ENCODE results near the gene EZR. TPM values are rescaled to one million over a fixed set of nuclear protein-coding genes. Genes with fewer than 3 reads are reported as not detected.
A peak's percentile ranks its signal among the peaks of the same experiment; 100 is the strongest.

EZR gene
- total RNA-seq, 2 experiments from 2014 or later: 268 to 415 TPM

DNA sequence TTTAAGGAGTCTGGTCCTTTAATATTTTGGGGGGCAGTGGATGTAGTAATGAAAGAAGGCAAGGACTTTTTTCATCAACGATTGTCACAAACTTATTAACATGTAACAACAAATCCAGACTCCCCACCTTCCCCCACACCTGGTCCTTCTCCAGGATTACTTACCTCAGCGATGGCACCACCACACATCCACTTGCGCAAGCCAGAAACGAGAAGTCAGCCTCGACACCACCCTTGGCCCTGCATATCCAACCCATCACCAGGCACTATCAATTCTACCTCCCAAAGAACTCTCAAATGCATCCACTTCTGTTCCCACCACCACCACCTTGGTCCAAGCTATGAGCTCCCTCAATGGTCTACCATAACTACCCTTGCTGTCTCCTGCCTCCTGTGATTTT, 6.6 kb downstream of the EZR start:
- Histone ChIP-seq H3K79me2 (ENCODE audit: insufficient read depth, low read depth, low read length) (peaks cover 95% of the 10 kb centered on the region), H3K9me2 (ENCODE audit: insufficient read depth, low read length) (no peaks in the 10 kb centered on the region), H2AFZ (ENCODE audit: low read length) (no peak overlapping the region), H3K9me3 (ENCODE audit: low read length) (no peaks in the 10 kb centered on the region), H3K27ac (ENCODE audit: low read depth, low read length, poor library complexity, severe bottlenecking) (peak overlapping the region; percentile 100), H3K4me3 (ENCODE audit: low read depth, low read length, poor library complexity, severe bottlenecking) (peak overlapping the region; percentile 87), H3K4me2 (ENCODE audit: low read length) (peak overlapping the region; percentile 98), H3K36me3 (ENCODE audit: insufficient read depth, low read length) (peaks cover 92% of the 10 kb centered on the region), H3K4me1 (ENCODE audit: insufficient read depth, low read length, poor library complexity, severe bottlenecking) (peaks cover 79% of the 10 kb centered on the region), H4K20me1 (ENCODE audit: insufficient read depth, low read length) (peaks cover 44% of the 10 kb centered on the region)
- POLR2A ChIA-PET: interaction anchor here (1.3 to 10.6 kb wide), 7 partner anchors 16 to 206 kb away, joined by 3 to 155 read pairs (median 6); no protein-coding TSS in a partner anchor
- no TSS peak for BruUV-seq (replicated peaks)
- intact Hi-C loops (cut with micrococcal nuclease; ENCODE audit: unreplicated experiment): loop anchor here (5.0 kb wide), 1 partner anchor 160 kb away; no protein-coding TSS in a partner anchor
- TF ChIP-seq CTCF (conservative IDR thresholded peaks at IDR 0.05; ENCODE audit: low read length) (no peak), EZH2phosphoT487 (IDR thresholded peaks at IDR 0.05; ENCODE audit: borderline replicate concordance, low read depth, low read length) (no peak)
- CTCF ChIA-PET (ENCODE audit: unreplicated experiment): interaction anchor here (1.6 kb wide), 1 partner anchor 28 kb away, joined by 4 read pairs; no protein-coding TSS in a partner anchor
- no peak for DNase-seq (ENCODE audit: low spot score)

GRCh38 chr6:158810155-158811095, 8.7 kb downstream of the EZR start:
- H3K4me3 ChIP-seq (ENCODE audit: low read depth, low read length, poor library complexity, severe bottlenecking): peak overlapping the region; percentile 87
- no peak for TF ChIP-seq CTCF (conservative IDR thresholded peaks at IDR 0.05; ENCODE audit: low read length)
- TF ChIP-seq EZH2phosphoT487 (IDR thresholded peaks at IDR 0.05; ENCODE audit: borderline replicate concordance, low read depth, low read length): no peak
- H3K36me3 ChIP-seq (ENCODE audit: insufficient read depth, low read length): peaks cover 92% of the 10 kb centered on the region
- DNase-seq (ENCODE audit: low spot score): no peak
- peaks cover 36% of the 10 kb centered on the region for H4K20me1 ChIP-seq (ENCODE audit: insufficient read depth, low read length)
- no peak overlapping the region for H2AFZ ChIP-seq (ENCODE audit: low read length)
- no TSS peak for BruUV-seq (replicated peaks)
- H3K9me2 ChIP-seq (ENCODE audit: insufficient read depth, low read length): no peaks in the 10 kb centered on the region
- no peaks in the 10 kb centered on the region for H3K9me3 ChIP-seq (ENCODE audit: low read length)
- peak overlapping the region; percentile 98 for H3K4me2 ChIP-seq (ENCODE audit: low read length)
- H3K79me2 ChIP-seq (ENCODE audit: insufficient read depth, low read depth, low read length): peaks cover 95% of the 10 kb centered on the region
- intact Hi-C loops (cut with micrococcal nuclease; ENCODE audit: unreplicated experiment): loop anchor here (2.0 to 5.0 kb wide), 2 partner anchors 18 to 162 kb away; no protein-coding TSS in a partner anchor
- peaks cover 97% of the 10 kb centered on the region for H3K4me1 ChIP-seq (ENCODE audit: insufficient read depth, low read length, poor library complexity, severe bottlenecking)
- ChIA-PET CTCF (ENCODE audit: unreplicated experiment) (interaction anchor here (0.9 kb wide), 1 partner anchor 95 kb away, joined by 3 read pairs; no protein-coding TSS in a partner anchor), POLR2A (interaction anchor here (0.7 to 10.6 kb wide), 6 partner anchors 14 to 306 kb away, joined by 4 to 155 read pairs (median 14); no protein-coding TSS in a partner anchor)
- H3K27ac ChIP-seq (ENCODE audit: low read depth, low read length, poor library complexity, severe bottlenecking): peak overlapping the region; percentile 100

All from OCI-LY7 (cell line).